Heart right ventricle (tissue), 16 donors: ENCODE results near the gene NACA2. TPM values are rescaled to one million over a fixed set of nuclear protein-coding genes. Genes with fewer than 3 reads are reported as not detected.

Experiments
- ATAC-seq, 8 donors: fragments of 200-7000 bp; cut with Tn5 transposase; one replicate each; pipeline ENCODE4 v1.9.1; 2020; ENCODE audit warnings: mild to moderate bottlenecking in 8 of 8, moderate library complexity in 8 of 8, moderate number of reproducible peaks in 1 of 8
- DNase-seq, 2 donors: peaks; one replicate each; pipeline ENCODE4 v3.0.0-alpha.2; 2020
- H3K27ac ChIP-seq, 10 donors: fragments of 200-600 bp; sonication (generic) in 2 of 10; one replicate each; pipeline versions ENCODE4 v1.5.0 to v1.8.0; 2020 to 2022; ENCODE audit warnings: mild to moderate bottlenecking in 3 of 10
- H3K27me3 ChIP-seq, 7 donors: fragments of 200-600 bp; one replicate each; pipeline ENCODE4 v1.8.0; 2021 to 2022; ENCODE audit warnings: mild to moderate bottlenecking in 2 of 7
- H3K36me3 ChIP-seq, 9 donors: fragments of 200-600 bp; sonication (generic) in 1 of 9; one replicate each; pipeline versions ENCODE4 v1.5.0 to v1.8.0; 2020 to 2022; ENCODE audit warnings: mild to moderate bottlenecking in 2 of 9
- H3K4me1 ChIP-seq, 9 donors: fragments of 200-600 bp; sonication (generic) in 1 of 9; one replicate each; pipeline versions ENCODE4 v1.5.0 to v1.8.0; 2020 to 2022; ENCODE audit warnings: mild to moderate bottlenecking in 4 of 9
- H3K4me3 ChIP-seq, 10 donors: fragments of 200-600 bp; sonication (generic) in 2 of 10; one replicate each; pipeline versions ENCODE4 v1.5.0 to v1.8.0; 2020 to 2022; ENCODE audit warnings: mild to moderate bottlenecking in 7 of 10, moderate library complexity in 2 of 10
- H3K9me3 ChIP-seq, 11 donors: fragments of 200-600 bp in 10 of 11; sonication (generic) in 2 of 11; one replicate each; pipeline versions ENCODE4 v1.5.0 to v1.8.0; 2013 to 2022; ENCODE audit warnings: mild to moderate bottlenecking in 2 of 11, control low read depth in 1 of 11, moderate library complexity in 1 of 11
- WGBS, 2 donors: extraction: QIAGEN DNeasy Blood & Tissue Kit; methylation state at CpG; one replicate each; pipeline ENCODE4 v1.1.7; 2013; ENCODE audit warnings: inconsistent platforms in 1 of 2; 5-methylcytosine and 5-hydroxymethylcytosine counted together
- intact Hi-C, 10 donors: fragments of 100-400 bp; cut with DNase I; formaldehyde crosslinking; loops; one replicate each; pipeline versions ENCODE4 v1.11.1 to v1.14.2; 2022
- polyA plus RNA-seq, 2 donors: library from polyadenylated mRNA; stranded (reverse); fragments of 200-250 nt; gene quantifications; one replicate each; pipeline ENCODE4 v1.2.3, GENCODE V29; 2013
- total RNA-seq, 10 donors: library from RNA; stranded (reverse); fragmentation: NEBNext Ultra II Directional in 3 of 10; extraction: Animal tissue kit (Norgen Biotek cat#: 25700) in 3 of 10; gene quantifications; one replicate each; pipeline versions ENCODE4 v1.2.1 to v1.2.4, GENCODE V29; 2021 to 2023
- TF ChIP-seq, protein P1 (sequence below), 9 donors: fragments of 200-600 bp; sonication (generic) in 2 of 9; IDR thresholded peaks; one replicate each; pipeline versions ENCODE4 v1.5.0 to v1.8.0; 2021 to 2022; ENCODE audit warnings: antibody characterized with exemption in 9 of 9, mild to moderate bottlenecking in 5 of 9, moderate library complexity in 1 of 9
- donor health status: Arrhythmogenic right ventricular cardiomyopathy.
- donor health status: ischemic (EF 13 %, LVEDD 7.1; RV severe dilation, severe dysfunction).
- donor health status: healthy with polysubstance abuse.
- donor health status: DM: no; HTN: yes; CAD: no.
- donor health status: DM: no; HTN: no; CAD: no.
- donor health status: ischemic (EF 25% LVEDD 6.9; RV normal size, moderate dysfunction).
- donor health status: ischemic (EF 25% LVEDD 5.7; RV mildly dilated, moderate dysfunction).
- donor health status: healthy.
- donor health status: DM: yes; HTN: yes; CAD: no.
- donor health status: Ischemic cardiomyopathy.
- donor health status: ischemic (EF 35%, LVEDD 5.7; RV mildly dilated, moderate dysfunction).
- donor health status: nonischemic (EF 11% LVEDD 7.7; RV severe dilation, severe dysfunction).
- donor health status: DM: yes; HTN: yes; CAD: no.
- donor health status: PGD.
- donor health status: ischemic (EF 29% LVEDD 5.4; RV normal size, mild dysfunction).
- donor health status: nonischemic (EF 23%, LVEDD 6.1; RV moderate dilation, normal function).

The NACA2 gene
- total and polyA plus RNA-seq, 12 donors = 0.10 TPM; not detected in 11

GRCh38 chr17:61561354-61561753 is 29.7 kb downstream of the NACA2 start:
- Histone ChIP-seq H3K4me1 (no peaks in the 10 kb centered on the region), H3K27ac (no peak overlapping the region), H3K36me3 (no peaks in the 10 kb centered on the region), H3K27me3 (peaks cover 0 to 34% (median 13%) of the 10 kb centered on the region in 7 donors), H3K9me3 (no peaks in the 10 kb centered on the region), H3K4me3 (no peak overlapping the region)
- intact Hi-C loops = loop anchor here in 1 of 10 donors (10.0 kb wide), 1 partner anchor 1923 kb away; no protein-coding TSS in a partner anchor
- DNase-seq (no peak), ATAC-seq (no peak)
- 61 to 70% methylated on average over 2 of the region's 2 CpGs for WGBS, 2 donors
- TF ChIP-seq, protein P1, sequence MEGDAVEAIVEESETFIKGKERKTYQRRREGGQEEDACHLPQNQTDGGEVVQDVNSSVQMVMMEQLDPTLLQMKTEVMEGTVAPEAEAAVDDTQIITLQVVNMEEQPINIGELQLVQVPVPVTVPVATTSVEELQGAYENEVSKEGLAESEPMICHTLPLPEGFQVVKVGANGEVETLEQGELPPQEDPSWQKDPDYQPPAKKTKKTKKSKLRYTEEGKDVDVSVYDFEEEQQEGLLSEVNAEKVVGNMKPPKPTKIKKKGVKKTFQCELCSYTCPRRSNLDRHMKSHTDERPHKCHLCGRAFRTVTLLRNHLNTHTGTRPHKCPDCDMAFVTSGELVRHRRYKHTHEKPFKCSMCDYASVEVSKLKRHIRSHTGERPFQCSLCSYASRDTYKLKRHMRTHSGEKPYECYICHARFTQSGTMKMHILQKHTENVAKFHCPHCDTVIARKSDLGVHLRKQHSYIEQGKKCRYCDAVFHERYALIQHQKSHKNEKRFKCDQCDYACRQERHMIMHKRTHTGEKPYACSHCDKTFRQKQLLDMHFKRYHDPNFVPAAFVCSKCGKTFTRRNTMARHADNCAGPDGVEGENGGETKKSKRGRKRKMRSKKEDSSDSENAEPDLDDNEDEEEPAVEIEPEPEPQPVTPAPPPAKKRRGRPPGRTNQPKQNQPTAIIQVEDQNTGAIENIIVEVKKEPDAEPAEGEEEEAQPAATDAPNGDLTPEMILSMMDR (IDR thresholded peaks at IDR 0.05) = no peak

DNA sequence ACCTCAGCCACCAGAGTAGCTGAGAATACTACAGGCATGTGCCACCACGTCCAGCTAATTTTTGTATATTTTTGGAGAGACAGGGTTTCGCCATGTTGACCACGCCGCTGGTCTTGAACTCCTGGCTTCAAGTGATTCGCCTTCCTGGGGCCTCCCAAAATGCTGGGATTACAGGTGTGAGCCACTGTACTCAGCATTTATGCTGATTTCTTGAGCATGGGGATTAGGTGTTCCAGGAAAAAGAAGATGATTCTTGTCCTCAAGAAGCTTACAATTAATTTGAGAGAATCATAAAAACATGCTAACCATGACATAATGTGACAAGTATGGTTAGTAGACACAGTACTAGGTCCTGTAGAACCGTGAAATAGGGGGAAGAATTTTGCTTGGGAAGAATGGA is 30.9 kb downstream of the NACA2 start:
- Histone ChIP-seq H3K4me1 (no peaks in the 10 kb centered on the region), H3K27me3 (peaks cover 0 to 44% (median 15%) of the 10 kb centered on the region in 7 donors), H3K9me3 (no peaks in the 10 kb centered on the region), H3K4me3 (no peak overlapping the region), H3K27ac (no peak overlapping the region), H3K36me3 (no peaks in the 10 kb centered on the region)
- intact Hi-C loops = loop anchor here in 1 of 10 donors (10.0 kb wide), 1 partner anchor 1925 kb away; no protein-coding TSS in a partner anchor
- DNase-seq = no peak
- no peak for ATAC-seq
- TF ChIP-seq, protein P1 (IDR thresholded peaks at IDR 0.05) = no peak
- 82 to 89% methylated on average over 6 of the region's 6 CpGs for WGBS, 2 donors

DNA sequence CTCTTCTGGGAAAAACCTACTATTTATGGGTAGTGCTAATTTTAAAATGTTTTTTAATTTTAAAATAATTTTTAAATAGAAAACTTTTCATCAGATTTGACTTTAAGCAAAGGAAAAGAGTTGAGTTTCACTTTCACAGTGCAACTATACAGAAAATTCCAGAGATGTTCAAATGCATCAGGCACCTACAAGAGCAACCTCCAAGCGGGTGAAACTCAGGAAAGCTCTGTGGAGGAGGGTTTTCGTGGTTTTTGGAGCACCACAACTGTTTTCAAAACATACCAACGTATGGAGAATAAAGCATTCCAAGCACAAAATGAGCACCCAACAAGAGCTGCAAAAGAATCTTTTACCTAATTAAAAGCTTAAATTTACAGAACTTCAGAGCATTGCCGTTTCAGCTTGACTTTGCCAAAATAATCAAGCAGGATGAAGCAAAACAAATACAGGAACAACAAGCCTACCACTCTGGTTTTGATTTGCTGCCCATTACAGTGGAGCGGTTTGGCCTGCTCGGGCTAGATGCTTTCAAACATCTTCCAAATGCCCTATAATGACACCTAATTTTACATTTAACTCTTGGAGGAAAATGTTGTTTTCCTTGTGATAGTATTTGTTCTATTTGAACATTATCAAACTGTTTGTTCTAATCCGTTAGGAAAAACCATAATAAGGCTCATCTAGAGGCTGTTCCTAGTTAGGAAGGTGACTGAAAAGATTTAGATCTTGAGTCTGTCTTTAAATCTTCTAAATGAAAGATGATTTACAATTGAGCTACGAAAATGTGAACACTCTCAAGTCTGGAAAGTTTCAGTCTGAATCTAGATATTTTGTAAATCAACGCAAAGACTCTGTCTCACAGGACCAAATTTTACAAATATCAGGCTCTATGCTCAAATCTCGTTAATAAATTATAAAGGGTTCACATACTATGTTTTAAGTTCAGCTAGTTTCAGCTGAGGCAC is 34.5 kb downstream of the NACA2 start:
- ATAC-seq (no peak), DNase-seq (no peak)
- no peaks in the 10 kb centered on the region for H3K36me3 ChIP-seq
- intact Hi-C loops = loop anchor here in 2 of 10 donors (10.0 kb wide), 1 partner anchor 832 kb away; no protein-coding TSS in a partner anchor
- H3K4me3 ChIP-seq = no peak overlapping the region
- H3K27me3 ChIP-seq = peaks cover 0 to 46% (median 28%) of the 10 kb centered on the region in 7 donors
- H3K27ac ChIP-seq = no peak overlapping the region
- 70 to 73% methylated on average over 10 of the region's 10 CpGs for WGBS, 2 donors
- no peaks in the 10 kb centered on the region for H3K4me1 ChIP-seq
- H3K9me3 ChIP-seq = no peaks in the 10 kb centered on the region
- TF ChIP-seq, protein P1 (IDR thresholded peaks at IDR 0.05) = no peak

DNA sequence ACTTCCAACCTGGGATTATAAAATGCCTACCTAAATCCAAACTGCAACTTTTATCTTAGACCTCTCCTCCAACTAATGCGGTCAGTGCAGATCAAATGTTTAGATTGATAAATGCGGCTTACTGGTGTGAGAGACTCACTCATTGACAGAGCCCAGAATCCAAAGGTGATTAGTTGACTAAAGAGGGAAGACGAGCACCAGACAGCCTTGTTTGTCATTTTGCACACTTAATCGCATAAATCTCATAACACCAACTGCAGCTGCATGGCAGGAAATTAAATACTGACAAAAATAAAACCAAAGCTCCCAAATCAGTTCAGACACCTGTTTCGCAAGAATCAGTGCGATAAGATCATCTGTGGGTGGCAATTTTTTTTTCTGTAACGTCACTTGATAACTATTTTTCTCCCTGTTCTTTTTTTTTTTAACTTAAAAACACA is 35.9 kb downstream of the NACA2 start:
- no peak for DNase-seq
- H3K27me3 ChIP-seq = peaks cover 0 to 53% (median 36%) of the 10 kb centered on the region in 7 donors
- H3K4me3 ChIP-seq = no peak overlapping the region
- intact Hi-C loops = loop anchor here in 2 of 10 donors (10.0 kb wide), 1 partner anchor 830 kb away; no protein-coding TSS in a partner anchor
- H3K9me3 ChIP-seq = no peaks in the 10 kb centered on the region
- no peaks in the 10 kb centered on the region for H3K36me3 ChIP-seq
- no peak for ATAC-seq
- H3K4me1 ChIP-seq = no peaks in the 10 kb centered on the region
- no peak overlapping the region for H3K27ac ChIP-seq
- 62 to 71% methylated on average over 7 of the region's 7 CpGs for WGBS, 2 donors
- TF ChIP-seq, protein P1 (IDR thresholded peaks at IDR 0.05) = no peak
